NCI-H2171 (cell line): ENCODE measurements around the gene KANTR.
A peak's percentile ranks its signal among the peaks of the same experiment; 100 is the strongest.

ENCODE experiments used
- DNase-seq: peaks from one replicate; lab custom pipeline; 2025; lab: John Stamatoyannopoulos, UW

The KANTR gene, protein sequence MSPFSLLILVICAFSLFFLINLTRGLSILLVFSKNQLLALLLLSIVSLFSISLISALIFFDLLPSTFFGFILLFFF

DNA sequence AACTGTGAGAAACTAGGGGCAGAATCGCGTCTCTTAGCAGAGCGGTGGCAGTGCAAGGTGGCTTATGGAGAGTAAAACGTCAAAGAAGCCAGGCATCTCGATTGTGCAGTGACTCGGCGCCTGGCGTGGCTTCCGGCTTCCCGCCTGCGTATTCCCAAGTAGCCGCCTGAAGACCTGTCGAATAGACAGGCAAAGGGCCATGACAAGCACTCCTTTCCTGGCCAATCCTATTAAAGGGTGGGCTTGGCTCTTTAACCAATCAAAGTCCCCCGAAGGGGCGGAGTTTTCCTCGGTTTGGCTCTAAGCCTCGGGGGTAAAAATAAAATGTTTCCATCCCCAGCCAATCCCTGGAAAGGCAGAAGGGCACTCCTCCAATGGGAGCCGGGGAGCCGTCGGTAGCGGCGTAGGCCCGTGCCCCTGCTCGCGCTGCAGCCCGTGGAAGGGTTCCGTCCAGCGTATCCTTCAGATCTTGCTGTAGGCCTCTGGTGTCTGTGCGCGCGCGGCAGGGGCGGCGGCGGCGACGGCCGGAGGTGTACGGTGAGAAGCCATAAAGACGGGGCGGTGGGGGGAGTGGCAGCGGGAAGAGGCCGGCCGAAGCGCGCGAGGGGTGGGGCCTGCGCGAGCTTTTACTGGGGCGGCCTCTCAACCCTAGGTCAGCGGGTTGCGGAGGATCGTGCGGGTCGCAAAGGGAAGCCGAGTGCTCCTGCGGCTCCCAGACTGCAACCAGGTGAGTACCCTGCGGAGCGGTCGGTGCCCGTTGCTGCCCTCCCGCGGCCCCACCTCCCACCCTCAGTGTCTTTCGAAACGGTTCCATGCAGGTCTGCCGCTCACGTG is at the start of gene KANTR:
Gene KANTR, plus strand, starts transcription at position 395 of the 834 bp plus-strand sequence. CDS start 30,131 bp downstream, outside the sequence.
- DNase-seq: peak; percentile 83

DNA sequence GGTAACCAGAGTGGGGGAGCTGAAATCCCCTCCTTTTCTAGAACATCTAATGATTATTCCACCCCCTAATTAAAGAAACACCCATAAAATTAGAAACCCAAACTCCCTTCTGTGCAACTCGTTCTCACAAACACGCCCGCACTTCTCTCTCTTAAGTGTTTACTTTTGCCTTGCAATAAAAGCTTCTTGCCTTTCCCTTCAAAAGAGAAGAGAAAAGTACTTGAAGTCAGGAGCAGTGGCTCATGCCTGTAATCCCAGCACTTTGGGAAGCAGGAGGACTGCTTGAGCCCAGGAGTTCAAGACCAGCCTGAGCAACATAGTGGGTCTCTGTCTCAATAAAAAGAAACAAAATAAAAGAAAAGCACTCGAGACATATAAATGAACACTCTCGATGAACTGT is 48.9 kb upstream of the KANTR start:
- no peak for DNase-seq

DNA sequence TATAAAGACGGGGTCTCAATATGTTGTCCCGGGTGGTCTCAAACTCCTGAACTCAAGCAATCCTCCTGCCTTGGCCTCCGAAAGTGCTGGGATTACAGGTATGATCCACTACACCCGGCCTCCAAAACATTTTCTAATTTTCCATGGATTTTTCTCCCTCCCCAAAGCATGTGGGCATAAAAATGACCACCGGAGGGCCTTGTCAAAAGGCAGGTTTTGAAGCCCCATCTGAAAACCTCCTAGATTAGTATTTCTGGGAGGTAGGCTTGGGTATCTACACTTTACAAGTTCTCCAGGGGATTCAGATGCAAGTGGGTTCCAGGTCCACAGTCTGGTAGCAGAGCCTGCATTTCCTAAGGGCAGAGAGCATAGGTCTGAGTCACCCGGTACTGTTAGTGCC is 46.7 kb upstream of the KANTR start:
- DNase-seq: no peak

DNA sequence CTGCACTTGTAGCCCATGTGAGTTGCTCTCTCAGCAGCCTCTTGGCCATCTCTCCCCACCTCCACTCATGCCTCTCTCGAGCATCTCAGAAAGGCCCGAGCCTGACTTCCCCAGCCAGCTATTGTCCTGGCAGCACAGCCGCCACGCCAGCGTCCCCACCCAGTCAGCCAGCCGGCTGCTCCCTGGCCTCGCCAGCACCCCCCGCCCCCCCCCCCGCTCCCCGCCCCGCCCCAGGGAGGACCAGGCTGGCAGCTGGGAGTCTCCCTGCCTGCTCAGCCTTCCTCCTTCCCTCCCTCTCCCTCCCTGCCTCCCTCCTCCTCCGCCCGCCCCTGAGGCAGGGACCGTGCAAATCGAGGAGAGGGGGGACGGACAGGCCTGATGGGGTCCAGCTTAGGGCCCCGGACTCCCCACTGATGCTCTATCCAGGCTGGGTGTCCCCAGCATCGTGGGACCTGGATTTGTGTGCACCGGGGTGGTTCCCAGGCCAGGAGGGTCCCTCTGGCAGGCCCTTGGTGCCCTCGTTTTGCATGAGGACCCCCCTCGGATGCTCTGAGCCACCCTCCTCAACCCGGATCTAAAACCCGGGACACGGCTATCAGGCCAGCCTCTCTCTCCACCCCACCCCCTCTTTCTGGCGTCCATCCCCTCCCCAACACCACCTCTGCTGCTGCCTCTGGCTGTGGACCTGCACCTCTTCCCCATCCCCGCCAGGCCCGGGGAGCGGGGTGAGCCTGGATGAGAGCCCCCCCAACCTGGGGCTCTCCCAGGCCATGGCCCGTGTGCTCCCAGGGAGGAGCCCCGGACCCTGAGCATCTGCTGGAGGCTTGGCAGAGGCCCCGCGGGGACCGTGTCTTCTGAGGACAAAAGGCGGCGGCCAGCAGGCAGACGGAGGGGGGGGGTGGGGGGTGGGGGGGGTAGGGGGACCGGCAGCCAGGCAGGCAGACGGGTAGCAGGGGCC is 45.5 kb upstream of the KANTR start, which contains the start of gene GPR173:
Gene GPR173, plus strand, starts transcription at position 621 of the 958 bp plus-strand sequence. CDS start 27,833 bp downstream, outside the sequence.
- DNase-seq: peak; percentile 44

DNA sequence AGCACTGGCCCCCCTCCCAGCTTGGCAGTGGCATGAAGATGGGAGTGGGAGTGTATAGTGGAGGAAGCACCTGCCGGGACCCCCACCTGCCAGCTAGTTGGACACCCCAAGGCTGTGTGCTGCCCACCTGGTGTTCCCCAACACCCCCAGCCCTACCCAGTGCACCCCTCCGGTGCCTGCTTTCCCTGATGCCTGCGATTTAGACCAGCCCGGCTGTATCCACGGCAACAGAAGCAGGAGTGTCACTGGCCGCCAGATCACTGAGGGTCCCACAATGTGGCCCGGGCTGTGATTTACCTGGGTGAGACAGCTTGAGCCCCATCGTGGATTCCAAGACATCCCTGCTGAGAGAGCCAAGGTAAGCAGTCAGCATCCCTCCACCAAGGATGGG is 44.8 kb upstream of the KANTR start:
- DNase-seq: no peak

DNA sequence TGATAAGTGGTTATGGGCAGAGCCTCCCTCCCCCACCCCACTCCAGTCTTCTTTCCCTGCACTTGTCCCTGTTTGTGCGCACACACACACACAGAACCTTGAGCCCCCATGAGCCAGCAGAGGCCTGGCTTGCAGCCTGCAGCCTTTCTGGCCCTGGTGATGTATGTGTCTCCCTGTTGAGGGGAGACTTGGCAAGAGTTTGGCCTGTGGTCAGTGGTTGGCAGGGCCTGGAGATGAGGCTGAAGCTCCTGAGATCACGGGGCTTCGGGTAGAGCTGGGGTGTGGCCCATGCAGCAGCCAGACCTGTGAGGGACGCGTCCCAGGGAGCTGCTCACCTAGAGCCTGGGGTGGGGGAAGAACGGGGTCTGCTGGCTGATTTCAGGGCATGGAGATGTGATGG is 43.1 kb upstream of the KANTR start:
- DNase-seq: no peak

DNA sequence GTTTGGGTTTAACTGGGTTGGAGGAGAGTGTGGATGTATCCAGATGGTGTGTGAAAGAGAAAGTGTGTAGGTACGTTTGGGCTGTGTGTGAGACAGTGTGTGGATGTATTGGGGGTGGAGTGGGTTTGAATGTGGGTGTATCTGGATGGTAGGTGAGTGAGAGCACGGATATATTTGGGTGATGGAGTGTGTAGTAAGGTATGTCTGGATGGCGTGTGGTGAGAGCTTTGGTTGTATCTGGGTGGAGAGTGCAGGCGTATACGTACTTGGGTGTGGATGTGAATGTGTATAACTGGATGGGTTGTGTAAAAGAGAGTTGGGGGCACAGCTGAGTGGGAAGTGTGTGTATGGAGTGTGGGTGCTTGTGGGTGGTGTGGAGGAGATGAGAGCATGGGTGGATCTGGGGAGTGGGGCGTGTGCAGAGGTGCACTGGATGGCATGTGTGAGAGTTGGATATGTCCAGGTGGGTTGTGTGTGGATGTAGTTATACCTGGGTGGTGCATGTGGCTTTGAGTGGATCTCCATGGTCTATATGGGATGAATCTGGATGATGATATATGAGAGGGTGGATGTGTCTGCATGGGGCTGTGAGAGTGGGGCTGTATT is 38.6 kb upstream of the KANTR start:
- no peak for DNase-seq

DNA sequence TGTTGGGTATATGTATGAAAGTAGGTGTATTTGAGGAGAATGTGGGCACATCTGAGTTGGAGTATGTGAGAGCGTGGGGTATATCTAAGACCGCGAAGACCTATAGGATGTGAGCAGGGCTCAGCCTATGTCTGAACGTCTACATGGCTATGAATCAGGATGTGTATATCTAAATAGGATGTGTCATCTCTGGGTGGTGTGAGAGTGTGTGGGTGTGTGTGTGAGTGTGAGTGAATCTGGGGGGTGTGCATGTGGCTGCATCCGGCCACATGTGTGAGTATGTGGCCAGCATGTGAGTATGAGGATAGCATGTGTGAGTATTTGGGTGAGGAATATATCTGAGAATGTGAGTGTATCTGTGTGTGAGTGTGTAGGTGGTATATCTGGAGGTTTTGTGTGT is 37.6 kb upstream of the KANTR start:
- no peak for DNase-seq

DNA sequence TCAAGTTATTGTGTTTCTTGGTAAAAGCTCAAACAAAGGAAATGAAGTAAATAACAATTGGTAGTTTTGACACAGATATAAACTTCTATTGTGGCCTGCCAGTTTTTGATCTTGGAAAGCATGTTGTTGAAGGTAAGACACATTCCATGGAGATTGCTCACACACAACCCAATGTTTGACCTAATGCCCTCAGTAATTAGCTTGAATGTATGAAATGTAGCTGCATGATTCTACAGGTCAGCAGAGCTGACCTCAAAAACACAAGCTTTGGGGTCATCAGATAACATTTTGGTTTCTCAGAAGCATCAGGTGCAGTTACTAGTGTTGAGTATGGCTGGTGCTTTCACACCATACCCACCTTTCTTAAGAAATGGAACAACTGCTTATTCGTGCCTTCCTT is 28.8 kb upstream of the KANTR start:
- no peak for DNase-seq

DNA sequence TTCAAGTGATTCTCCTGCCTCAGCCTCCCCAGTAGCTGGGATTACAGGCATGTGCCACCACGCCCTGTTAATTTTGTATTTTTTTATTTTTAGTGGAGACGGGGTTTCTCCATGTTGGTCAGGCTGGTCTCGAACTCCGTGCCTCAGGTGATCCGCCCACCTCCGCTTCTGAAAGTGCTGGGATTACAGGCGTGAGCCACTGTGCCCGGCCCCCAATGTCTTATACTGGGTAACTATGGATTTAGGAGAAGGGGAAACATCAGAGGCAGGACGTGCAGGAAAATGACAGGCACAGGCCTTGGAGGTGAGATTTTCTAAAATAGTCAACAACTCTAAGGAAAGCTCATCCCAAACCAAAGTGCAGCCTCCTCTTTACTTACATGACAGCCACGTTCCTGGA is 22.9 kb upstream of the KANTR start:
- no peak for DNase-seq

DNA sequence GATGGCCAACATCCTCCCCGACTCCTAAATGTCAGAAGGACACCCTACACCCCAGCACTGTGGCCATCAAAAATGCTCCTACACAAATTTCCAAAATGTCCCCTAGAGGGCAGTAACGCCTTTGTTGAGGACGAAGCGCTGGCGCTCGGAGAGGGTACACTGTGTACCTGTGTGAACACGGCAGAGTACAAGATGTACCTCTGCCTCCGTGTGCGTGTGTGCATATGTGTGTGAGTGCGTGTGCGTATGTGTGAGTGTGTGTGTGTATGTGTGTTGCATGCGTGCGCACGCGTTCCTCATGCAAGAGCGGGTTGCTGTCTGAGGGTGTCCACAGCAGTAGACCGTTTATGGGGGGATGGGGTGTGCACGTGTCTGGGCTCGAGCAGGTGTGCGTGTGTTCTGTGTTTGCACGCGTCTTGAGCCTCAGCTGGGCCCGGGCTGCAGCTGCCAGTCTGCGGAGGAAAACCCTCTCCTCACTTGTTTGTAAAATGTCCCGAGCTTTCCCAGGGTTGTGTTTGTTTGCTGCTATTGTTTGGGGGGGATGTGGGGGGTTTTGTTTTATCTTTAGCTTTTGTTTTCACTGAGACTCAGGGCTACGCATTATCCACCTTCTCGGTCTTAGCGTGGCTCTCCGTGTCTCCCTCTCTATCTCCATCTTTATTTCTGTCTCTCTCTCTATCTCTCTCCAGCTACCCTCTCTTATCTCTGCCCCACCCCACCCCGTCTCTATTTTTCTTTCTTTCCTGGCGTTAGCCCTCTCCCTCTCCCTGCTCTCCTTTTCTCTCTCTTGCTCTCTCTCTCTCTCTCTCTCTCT is 22.1 kb upstream of the KANTR start:
- peak; percentile 59 for DNase-seq

DNA sequence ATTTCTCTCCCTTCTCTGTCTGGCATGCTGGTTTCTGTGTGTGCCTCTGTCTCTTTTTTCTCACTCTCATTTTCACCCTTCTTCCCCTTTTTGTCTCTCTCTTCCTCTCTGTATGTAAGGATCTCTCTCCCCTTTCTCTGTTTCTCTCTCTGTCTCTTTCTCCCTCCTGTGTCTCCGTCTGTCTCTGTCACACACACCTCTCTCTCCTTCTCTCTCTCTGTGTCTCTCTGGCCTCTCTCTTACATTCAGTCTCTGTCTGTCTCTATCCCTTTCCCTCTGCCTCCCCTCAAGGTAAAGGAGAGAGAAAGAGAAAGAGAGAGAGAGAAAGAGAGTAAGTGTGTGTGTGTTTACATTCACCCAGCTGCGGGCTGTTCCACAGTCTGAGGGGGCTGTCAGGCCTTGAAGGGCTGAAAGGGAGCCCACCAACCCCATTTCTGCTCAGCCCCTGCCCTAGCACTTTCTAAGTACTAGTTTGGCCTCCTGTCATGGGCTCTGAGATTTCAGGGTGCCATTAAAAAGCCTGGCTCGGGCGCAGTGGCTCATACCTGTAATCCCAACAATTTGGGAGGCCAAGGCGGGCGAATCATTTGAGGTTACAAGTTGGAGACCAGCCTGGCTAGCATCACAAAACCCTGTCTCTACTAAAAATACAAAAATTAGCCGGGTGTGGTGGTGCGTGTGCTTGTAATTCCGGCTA is 21.4 kb upstream of the KANTR start:
- no peak for DNase-seq

DNA sequence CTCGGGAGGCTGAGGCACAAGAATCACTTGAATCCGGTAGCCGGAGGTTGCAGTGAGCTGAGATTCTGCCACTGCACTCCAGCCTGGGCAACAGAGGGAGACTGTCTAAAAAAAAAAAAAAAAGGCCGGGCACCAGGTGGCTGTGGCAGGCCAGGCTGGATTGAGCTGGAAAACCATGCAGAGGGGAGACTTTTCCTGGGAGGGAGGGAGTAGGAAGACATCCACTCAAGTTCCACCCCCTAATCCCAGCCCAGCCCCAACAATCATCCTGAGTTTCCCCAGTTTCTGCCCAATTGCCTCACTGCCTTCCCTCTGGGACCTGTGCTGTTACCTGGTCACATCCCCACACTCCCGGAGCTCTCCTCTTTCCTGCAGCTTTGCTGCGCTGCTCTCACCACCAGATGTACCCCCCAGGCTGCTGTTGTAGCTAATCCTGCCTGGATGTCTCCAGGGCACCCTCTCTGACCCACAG is 20.8 kb upstream of the KANTR start:
- DNase-seq: peak; percentile 38

DNA sequence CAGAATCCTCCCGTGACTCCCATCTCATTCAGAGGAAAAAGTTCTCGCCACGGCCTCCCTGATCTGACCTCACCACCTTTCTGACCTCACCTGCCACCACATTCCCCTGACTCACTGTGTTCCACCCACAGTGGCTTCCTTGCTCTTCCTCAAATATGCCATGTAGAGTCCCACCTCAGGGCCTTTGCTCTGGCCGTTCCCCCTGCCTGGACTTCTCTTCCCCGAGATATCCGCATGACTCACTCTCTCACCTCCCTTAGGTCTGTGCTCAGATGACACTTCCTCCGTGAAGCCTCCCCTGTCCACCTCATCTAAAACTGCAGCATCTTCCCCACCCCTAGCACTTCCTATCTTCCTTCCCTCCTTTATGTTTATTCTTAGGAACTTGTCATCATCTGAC is 18.9 kb upstream of the KANTR start:
- no peak for DNase-seq

DNA sequence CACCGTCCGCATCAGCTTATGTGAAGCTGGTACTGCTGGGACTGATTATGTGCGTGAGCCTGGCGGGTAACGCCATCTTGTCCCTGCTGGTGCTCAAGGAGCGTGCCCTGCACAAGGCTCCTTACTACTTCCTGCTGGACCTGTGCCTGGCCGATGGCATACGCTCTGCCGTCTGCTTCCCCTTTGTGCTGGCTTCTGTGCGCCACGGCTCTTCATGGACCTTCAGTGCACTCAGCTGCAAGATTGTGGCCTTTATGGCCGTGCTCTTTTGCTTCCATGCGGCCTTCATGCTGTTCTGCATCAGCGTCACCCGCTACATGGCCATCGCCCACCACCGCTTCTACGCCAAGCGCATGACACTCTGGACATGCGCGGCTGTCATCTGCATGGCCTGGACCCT is 17.3 kb upstream of the KANTR start:
- no peak for DNase-seq

DNA sequence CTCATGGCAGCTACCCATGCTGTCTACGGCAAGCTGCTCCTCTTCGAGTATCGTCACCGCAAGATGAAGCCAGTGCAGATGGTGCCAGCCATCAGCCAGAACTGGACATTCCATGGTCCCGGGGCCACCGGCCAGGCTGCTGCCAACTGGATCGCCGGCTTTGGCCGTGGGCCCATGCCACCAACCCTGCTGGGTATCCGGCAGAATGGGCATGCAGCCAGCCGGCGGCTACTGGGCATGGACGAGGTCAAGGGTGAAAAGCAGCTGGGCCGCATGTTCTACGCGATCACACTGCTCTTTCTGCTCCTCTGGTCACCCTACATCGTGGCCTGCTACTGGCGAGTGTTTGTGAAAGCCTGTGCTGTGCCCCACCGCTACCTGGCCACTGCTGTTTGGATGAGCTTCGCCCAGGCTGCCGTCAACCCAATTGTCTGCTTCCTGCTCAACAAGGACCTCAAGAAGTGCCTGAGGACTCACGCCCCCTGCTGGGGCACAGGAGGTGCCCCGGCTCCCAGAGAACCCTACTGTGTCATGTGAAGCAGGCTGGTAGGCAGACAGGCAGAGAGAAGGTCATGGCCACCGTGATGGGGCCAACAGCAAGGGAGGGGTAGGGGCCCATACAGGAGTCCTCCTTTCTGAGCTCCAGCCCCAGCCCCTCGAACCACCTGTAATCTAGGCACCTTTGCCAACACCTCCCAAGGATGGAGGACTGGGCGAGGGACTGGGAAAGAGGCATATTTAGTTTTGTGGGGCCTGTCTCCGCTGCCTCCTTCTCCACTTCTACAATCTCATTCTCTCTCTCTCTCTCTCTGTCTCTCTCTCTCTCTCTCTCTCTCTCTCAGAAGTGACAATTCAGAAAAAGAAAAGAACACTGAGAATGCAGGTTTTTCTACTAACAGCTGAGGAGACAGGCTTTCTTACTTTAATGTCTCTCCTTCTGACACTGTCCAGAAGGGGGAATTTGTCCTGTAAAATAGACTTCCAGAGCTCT is 16.4 kb upstream of the KANTR start:
- DNase-seq: no peak

DNA sequence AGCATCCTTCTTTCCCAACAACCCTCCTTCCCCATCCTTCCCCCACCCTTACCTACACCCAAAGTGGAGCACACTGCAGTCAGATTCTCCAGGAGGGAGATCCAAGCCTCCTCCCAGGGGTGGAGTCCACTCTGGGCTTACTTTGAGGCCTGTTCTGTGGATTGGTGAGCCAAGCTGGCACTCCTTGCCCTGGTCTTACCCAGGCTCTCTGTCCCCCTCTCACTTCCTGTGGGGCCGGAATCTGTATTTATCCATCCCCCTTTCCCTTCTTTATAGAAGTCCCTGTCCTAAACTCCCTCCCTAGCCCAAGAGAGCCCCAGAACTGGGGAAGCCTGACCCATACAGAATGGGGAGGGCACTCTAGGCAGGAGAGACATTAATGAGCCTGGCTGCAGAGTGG is 15.0 kb upstream of the KANTR start:
- no peak for DNase-seq

DNA sequence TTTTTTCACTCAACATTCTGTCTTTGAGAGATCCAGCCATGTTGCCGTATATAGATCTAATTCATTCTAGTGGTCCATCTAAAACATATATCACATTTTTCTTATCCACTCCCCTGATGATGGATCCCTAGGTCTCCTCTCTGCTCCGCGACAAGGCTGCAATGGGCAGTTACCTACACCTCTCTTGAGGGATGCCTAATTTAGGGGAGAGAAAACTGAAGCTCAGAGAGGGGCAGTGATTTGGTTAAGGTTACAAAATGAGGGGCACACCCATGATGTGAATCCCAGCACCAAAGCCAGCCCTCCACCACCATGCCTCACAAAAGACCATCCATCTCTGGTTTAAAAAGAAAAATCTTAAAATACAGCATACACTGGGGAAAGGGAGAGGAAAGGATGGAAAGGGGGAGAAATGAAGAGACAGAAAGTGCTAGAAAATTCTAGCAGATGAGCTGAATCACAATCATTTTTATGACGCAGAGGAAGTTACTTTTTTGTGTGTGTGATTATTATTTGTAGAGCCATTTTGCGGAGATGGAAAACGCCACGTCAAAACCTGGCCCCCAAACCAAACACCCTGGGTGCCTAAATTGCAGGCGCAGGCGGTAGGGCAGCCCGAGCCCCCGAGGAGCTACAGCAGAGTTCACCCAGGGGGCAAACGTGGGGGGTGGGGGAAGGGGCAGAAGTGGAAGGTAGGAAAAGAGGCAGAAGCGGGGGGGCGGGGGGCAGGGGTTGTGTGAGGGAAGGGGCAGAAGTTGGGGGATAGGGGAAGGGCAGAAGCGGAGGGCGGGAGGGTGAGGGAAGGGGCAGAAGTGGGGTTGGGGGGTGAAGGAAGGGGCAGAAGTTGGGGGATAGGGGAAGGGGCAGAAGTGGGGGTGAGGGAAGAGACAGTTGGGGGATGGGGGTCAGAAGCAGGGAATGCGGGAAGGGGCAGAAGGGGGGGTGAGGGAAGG is 13.0 kb upstream of the KANTR start:
- DNase-seq: no peak
